Measurements from ENCODE around the gene RAB20.

- TF ChIP-seq CTCF (IDR thresholded peaks at IDR 0.05; ENCODE audit: poor library complexity, severe bottlenecking) (no peak), MXI1 (conservative IDR thresholded peaks at IDR 0.05; ENCODE audit: poor library complexity, severe bottlenecking) (no peak), REST (IDR thresholded peaks at IDR 0.05; ENCODE audit: borderline replicate concordance) (no peak), EP300 (conservative IDR thresholded peaks at IDR 0.05; ENCODE audit: poor library complexity, severe bottlenecking) (no peak)
Observed at GRCh38 chr13:110589793-110590390, 28.4 kb upstream of the RAB20 start.
